WI38 (cell line): ENCODE measurements around the gene APOBEC3G.
"Not testable (repeated sequence)": the region's sequence is repeated elsewhere in the genome, so short reads cannot be mapped to it uniquely, and the experiment has no call there.

Experiments used
- H3K4me3 ChIP-seq: 2 replicates; pipeline ENCODE4 v1.5.1; 2011; ENCODE audit warnings: low read depth, mild to moderate bottlenecking, control low read depth, low read length
- TF ChIP-seq, protein P1 (sequence below): IDR thresholded peaks from 2 replicates; pipeline ENCODE4 v1.5.1; 2012; ENCODE audit warnings: low read depth, mild to moderate bottlenecking, control low read depth, low read length

APOBEC3G gene

DNA sequence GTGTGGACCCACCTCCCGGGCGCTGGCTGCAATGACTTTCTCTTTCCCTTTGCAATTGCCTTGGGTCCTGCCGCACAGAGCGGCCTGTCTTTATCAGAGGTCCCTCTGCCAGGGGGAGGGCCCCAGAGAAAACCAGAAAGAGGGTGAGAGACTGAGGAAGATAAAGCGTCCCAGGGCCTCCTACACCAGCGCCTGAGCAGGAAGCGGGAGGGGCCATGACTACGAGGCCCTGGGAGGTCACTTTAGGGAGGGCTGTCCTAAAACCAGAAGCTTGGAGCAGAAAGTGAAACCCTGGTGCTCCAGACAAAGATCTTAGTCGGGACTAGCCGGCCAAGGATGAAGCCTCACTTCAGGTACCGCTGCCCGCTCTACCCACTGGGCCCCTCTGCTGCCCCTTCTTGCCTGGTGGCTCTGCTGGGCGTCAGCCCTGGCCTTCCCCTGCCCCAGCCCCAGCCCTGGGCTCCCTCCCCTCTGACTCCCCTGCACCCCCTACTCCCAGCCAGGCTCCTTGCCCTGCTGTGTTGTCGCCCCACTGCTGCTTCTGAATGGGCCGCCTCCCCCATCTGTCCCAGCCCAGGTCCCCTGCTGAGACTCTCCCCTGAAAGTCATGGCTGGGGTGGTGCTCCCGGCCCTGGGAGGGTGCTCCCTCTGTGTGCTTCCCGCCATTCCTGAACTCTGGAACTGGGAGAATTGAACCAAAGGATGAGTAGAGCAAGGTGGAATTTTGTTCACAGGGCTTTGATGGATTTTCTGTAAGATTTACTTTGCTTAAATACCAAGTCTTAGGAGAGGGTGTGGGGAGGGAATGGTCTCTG lies at the start of gene APOBEC3G:
TSS of gene APOBEC3G (plus strand) at position 250 of the 815 bp plus-strand sequence. CDS start at position 337, 87 bp downstream.
- H3K4me3 ChIP-seq, result peak within 1 kb of the TSS; percentile 59

DNA sequence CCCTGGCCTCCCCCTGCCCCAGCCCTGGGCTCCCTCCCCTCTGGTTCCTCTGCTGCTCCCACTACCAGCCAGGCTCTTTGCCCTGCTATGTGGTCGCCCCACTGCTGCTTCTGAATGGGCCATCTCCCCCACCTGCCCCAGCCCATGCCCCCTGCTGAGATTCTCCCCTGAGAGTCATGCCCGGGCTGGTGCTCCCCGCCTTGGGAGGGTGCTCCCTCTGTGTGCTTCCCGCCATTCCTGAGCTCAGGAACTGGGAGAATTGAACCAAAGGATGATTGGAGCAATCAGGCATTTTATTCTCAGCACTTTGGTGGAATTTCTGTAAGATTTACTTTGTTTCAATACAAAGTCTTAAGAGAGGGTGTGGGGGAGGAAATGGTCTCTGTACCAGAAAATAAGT lies 49.4 kb upstream of the APOBEC3G start:
- TF ChIP-seq, protein P1, sequence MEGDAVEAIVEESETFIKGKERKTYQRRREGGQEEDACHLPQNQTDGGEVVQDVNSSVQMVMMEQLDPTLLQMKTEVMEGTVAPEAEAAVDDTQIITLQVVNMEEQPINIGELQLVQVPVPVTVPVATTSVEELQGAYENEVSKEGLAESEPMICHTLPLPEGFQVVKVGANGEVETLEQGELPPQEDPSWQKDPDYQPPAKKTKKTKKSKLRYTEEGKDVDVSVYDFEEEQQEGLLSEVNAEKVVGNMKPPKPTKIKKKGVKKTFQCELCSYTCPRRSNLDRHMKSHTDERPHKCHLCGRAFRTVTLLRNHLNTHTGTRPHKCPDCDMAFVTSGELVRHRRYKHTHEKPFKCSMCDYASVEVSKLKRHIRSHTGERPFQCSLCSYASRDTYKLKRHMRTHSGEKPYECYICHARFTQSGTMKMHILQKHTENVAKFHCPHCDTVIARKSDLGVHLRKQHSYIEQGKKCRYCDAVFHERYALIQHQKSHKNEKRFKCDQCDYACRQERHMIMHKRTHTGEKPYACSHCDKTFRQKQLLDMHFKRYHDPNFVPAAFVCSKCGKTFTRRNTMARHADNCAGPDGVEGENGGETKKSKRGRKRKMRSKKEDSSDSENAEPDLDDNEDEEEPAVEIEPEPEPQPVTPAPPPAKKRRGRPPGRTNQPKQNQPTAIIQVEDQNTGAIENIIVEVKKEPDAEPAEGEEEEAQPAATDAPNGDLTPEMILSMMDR, result no peak
- H3K4me3 ChIP-seq, result no peak overlapping the region

GRCh38 chr22:39028281-39028680 lies 48.8 kb upstream of the APOBEC3G start:
- TF ChIP-seq, protein P1, result no peak
- no peak overlapping the region for H3K4me3 ChIP-seq

DNA sequence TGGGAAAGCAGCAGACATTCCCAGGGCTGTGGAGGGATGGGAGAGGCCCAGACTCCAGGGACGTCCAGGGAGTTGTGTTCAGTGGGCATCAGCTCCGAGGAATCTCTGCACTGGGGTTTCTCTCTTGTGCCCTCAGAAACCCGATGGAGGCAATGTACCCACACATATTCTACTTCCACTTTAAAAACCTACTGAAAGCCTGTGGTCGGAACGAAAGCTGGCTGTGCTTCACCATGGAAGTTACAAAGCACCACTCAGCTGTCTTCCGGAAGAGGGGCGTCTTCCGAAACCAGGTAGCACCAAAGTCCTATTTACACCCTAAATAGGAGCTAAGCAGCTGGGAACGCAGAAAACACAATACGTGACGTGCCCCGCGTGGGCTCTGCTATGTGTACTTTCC lies 47.8 kb upstream of the APOBEC3G start:
- TF ChIP-seq, protein P1, result no peak
- no peak overlapping the region for H3K4me3 ChIP-seq

DNA sequence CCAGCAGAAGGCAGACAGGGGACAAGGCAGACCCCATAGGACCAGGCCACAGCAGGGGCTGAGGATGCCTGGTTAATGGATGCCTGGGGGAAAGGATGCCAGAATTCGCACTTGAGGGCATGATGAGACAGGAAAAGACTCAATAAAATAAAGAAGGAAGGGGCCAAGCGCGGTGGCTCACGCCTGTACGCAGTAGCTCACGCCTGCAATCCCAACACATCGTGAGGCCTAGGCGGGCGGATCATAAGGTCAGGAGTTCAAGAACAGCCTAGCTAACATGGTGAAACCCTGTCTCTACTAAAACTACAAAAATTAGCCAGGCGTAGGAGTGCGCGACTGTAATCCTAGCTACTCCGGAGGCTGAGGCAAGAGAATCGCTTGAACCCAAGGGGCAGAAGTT lies 46.4 kb upstream of the APOBEC3G start:
- H3K4me3 ChIP-seq, result no peak overlapping the region
- TF ChIP-seq, protein P1, result no peak

GRCh38 chr22:39031434-39032295 lies 45.4 kb upstream of the APOBEC3G start:
- H3K4me3 ChIP-seq, result not testable (repeated sequence)

DNA sequence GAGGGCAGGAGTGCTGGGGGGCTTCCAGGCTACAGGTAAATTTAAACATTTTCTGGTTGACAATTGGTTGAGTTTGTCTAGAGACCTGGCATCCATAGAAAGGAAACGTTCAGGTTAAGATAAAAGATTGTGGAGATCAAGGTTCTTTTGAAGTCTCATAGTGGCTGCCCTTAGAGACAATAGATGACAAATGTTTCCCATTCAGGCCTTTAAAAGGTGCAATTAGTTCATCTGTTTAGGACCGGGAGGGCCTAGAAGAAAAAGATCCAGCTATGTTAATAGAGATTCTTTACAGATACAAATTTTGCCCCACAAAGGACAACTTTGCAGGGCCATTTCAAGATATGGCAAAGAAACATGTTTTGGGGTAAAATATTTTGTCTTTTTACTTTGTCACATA lies 40.0 kb upstream of the APOBEC3G start:
- H3K4me3 ChIP-seq, result not testable (repeated sequence)

GRCh38 chr22:39039306-39040126 lies 37.6 kb upstream of the APOBEC3G start:
- no peak overlapping the region for H3K4me3 ChIP-seq
- TF ChIP-seq, protein P1, result no peak

- peak overlapping the region; percentile 71; the same call in 1 of the 2 replicates for H3K4me3 ChIP-seq
Measured at GRCh38 chr22:39040155-39040537, 36.9 kb upstream of the APOBEC3G start.

- H3K4me3 ChIP-seq, result peak within 1 kb of the TSS; percentile 71
Measured at GRCh38 chr22:39040538-39041296, 36.4 kb upstream of the APOBEC3G start, which contains the start of gene APOBEC3F. Gene APOBEC3F (plus strand): TSS chr22:39040864. CDS start chr22:39040961, 97 bp downstream.
